Measurements from ENCODE around the gene TJP3.

TJP3 gene

GRCh38 chr19:3694361-3695123 is 13.6 kb upstream of the TJP3 start:
- Mint-ChIP-seq H3K9me3 (peaks cover 5% of the 10 kb centered on the region), H3K27ac (no peak overlapping the region), H3K36me3 (ENCODE audit: low read depth) (peaks cover 16% of the 10 kb centered on the region), H3K4me3 (no peak overlapping the region), H3K4me1 (ENCODE audit: low read depth) (peaks cover 52% of the 10 kb centered on the region), H3K27me3 (no peaks in the 10 kb centered on the region)

GRCh38 chr19:3695124-3695733 is 13.0 kb upstream of the TJP3 start:
- Mint-ChIP-seq H3K36me3 (ENCODE audit: low read depth) (peaks cover 9% of the 10 kb centered on the region), H3K4me3 (no peak overlapping the region), H3K27me3 (no peaks in the 10 kb centered on the region), H3K4me1 (ENCODE audit: low read depth) (peaks cover 45% of the 10 kb centered on the region), H3K9me3 (peaks cover 4% of the 10 kb centered on the region), H3K27ac (no peak overlapping the region)

GRCh38 chr19:3695986-3696659 is 12.1 kb upstream of the TJP3 start:
- Mint-ChIP-seq H3K4me1 (ENCODE audit: low read depth) (peaks cover 42% of the 10 kb centered on the region), H3K9me3 (no peaks in the 10 kb centered on the region), H3K27ac (no peak overlapping the region), H3K4me3 (no peak overlapping the region), H3K27me3 (no peaks in the 10 kb centered on the region), H3K36me3 (ENCODE audit: low read depth) (peaks cover 4% of the 10 kb centered on the region)

GRCh38 chr19:3696660-3696995 is 11.6 kb upstream of the TJP3 start:
- H3K4me3 Mint-ChIP-seq: no peak overlapping the region
- no peaks in the 10 kb centered on the region for H3K27me3 Mint-ChIP-seq
- H3K9me3 Mint-ChIP-seq: no peaks in the 10 kb centered on the region
- peaks cover 1% of the 10 kb centered on the region for H3K36me3 Mint-ChIP-seq (ENCODE audit: low read depth)
- peaks cover 37% of the 10 kb centered on the region for H3K4me1 Mint-ChIP-seq (ENCODE audit: low read depth)
- no peak overlapping the region for H3K27ac Mint-ChIP-seq

- H3K27ac Mint-ChIP-seq: no peak overlapping the region
- H3K4me1 Mint-ChIP-seq (ENCODE audit: low read depth): peaks cover 33% of the 10 kb centered on the region
- H3K4me3 Mint-ChIP-seq: no peak overlapping the region
- no peaks in the 10 kb centered on the region for H3K36me3 Mint-ChIP-seq (ENCODE audit: low read depth)
- no peaks in the 10 kb centered on the region for H3K9me3 Mint-ChIP-seq
- H3K27me3 Mint-ChIP-seq: no peaks in the 10 kb centered on the region
These were observed 11.1 kb upstream of the TJP3 start for GRCh38 chr19:3697094-3697493.

DNA sequence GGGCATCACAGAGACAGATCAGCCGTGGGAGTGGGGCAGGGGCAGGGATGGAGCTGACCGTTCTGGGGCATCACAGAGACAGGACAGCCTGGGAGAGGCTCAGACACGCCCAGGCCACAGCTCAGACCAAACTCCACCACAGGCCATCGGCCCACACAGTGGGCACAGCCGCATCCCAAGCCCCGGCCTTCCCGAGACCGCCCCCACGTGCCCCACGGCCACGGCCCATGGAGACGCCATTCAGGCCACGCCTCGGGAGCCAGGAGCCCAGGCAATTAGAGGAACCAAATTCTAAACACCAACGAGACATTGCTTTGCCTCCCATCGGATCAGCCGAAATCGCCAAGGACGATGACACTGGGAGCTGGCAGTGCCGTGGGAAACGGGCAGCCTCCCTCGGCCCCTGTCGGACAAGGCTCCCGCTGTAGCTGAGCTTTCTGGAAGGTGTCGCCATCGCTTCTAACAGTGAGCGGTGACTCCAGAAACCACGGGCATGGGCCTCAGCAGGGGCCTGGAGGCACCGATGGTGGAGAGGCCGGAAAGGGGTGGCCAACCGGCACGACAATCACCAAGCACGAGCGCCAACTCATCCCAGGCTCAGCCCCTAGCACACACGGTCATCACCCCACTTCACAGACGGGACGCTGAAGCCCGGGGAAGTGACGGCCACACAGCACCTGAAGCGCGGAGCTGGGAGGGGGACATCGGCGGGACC is 10.4 kb upstream of the TJP3 start:
- no peaks in the 10 kb centered on the region for H3K36me3 Mint-ChIP-seq (ENCODE audit: low read depth)
- H3K27me3 Mint-ChIP-seq: no peaks in the 10 kb centered on the region
- H3K4me1 Mint-ChIP-seq (ENCODE audit: low read depth): peaks cover 28% of the 10 kb centered on the region
- no peak overlapping the region for H3K27ac Mint-ChIP-seq
- no peaks in the 10 kb centered on the region for H3K9me3 Mint-ChIP-seq
- peak overlapping the region; percentile 91 for H3K4me3 Mint-ChIP-seq

GRCh38 chr19:3698386-3698950 is 9.7 kb upstream of the TJP3 start:
- Mint-ChIP-seq H3K36me3 (ENCODE audit: low read depth) (no peaks in the 10 kb centered on the region), H3K27me3 (no peaks in the 10 kb centered on the region), H3K27ac (no peak overlapping the region), H3K4me3 (peak overlapping the region; percentile 91), H3K9me3 (no peaks in the 10 kb centered on the region), H3K4me1 (ENCODE audit: low read depth) (peaks cover 25% of the 10 kb centered on the region)

- H3K36me3 Mint-ChIP-seq (ENCODE audit: low read depth): no peaks in the 10 kb centered on the region
- H3K9me3 Mint-ChIP-seq: no peaks in the 10 kb centered on the region
- H3K27ac Mint-ChIP-seq: peak overlapping the region; percentile 77
- H3K4me3 Mint-ChIP-seq: peak overlapping the region; percentile 91
- no peaks in the 10 kb centered on the region for H3K27me3 Mint-ChIP-seq
- peaks cover 25% of the 10 kb centered on the region for H3K4me1 Mint-ChIP-seq (ENCODE audit: low read depth)
These were observed 9.0 kb upstream of the TJP3 start for GRCh38 chr19:3698974-3699740.

GRCh38 chr19:3699741-3700241 is 8.4 kb upstream of the TJP3 start:
- peak overlapping the region; percentile 91 for H3K4me3 Mint-ChIP-seq
- H3K27me3 Mint-ChIP-seq: no peaks in the 10 kb centered on the region
- no peaks in the 10 kb centered on the region for H3K9me3 Mint-ChIP-seq
- peaks cover 25% of the 10 kb centered on the region for H3K4me1 Mint-ChIP-seq (ENCODE audit: low read depth)
- peak overlapping the region; percentile 77 for H3K27ac Mint-ChIP-seq
- H3K36me3 Mint-ChIP-seq (ENCODE audit: low read depth): no peaks in the 10 kb centered on the region

DNA sequence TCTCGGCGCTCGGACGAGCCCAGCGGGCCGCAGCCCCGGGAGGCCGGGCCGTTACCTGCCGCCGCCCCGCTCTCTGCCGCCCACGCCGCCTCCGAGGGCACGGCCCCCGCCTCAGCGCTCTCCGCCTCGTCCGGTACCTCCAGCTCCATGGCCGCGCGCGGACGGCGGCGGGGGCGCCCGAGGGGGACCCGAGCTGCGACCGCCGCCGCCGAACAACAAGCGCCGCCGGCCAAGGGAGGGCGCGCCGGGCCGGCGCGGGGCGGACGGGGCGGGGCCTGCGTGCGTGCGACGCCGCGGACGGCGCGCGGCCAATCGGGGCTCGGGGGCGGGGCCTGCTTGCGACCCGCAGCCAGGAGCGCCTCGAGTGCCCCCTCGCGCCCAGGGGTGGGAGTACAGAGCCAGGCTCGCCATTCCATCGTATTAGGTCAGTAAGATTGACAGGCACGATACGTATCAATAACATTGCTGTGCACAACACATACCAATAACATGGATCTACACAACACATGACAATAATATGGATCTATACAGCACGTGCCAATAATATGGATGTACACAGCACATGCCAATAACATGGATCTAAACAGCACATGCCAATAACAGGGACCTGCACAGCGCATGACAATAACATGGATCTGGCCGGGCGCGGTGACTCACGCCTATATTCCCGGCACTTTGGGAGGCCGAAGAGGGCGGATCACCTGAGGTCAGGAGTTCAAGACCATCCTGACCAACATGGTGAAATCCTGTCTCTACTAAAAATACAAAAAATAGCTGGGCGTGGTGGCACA is 7.7 kb upstream of the TJP3 start, which contains the start of gene PIP5K1C:
PIP5K1C (minus strand) TSS at position 227 of the 791 bp plus-strand sequence; CDS start at position 149, 78 bp downstream.
- peak within 1 kb of the TSS; percentile 91 for H3K4me3 Mint-ChIP-seq
- no peaks in the 10 kb centered on the region for H3K27me3 Mint-ChIP-seq
- no peaks in the 10 kb centered on the region for H3K36me3 Mint-ChIP-seq (ENCODE audit: low read depth)
- H3K4me1 Mint-ChIP-seq (ENCODE audit: low read depth): peaks cover 25% of the 10 kb centered on the region
- no peaks in the 10 kb centered on the region for H3K9me3 Mint-ChIP-seq
- peak within 1 kb of the TSS; percentile 77 for H3K27ac Mint-ChIP-seq

- Mint-ChIP-seq H3K27ac (no peak overlapping the region), H3K4me1 (ENCODE audit: low read depth) (peaks cover 25% of the 10 kb centered on the region), H3K36me3 (ENCODE audit: low read depth) (no peaks in the 10 kb centered on the region), H3K9me3 (no peaks in the 10 kb centered on the region), H3K4me3 (no peak overlapping the region), H3K27me3 (no peaks in the 10 kb centered on the region)
These were observed 7.0 kb upstream of the TJP3 start for GRCh38 chr19:3701200-3701599.

DNA sequence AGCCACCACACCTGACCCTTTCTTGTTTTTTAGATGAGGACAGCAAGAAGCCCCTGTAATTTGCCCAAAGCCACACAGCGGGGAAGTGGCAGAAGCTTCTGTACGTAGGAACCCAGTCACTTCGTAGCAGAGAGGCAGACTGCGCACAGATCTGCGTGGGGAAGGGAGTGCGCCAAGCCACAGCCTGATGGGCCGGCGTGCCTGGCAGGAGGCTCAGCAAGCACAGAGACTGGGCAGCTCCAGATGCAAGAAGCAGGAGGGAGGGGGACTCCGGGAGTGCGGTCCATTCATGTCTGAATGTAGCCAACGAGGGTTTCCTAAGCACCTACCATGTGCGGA is 347 bp upstream of the TJP3 start:
- no peaks in the 10 kb centered on the region for H3K36me3 Mint-ChIP-seq (ENCODE audit: low read depth)
- no peak overlapping the region for H3K4me3 Mint-ChIP-seq
- peaks cover 4% of the 10 kb centered on the region for H3K27me3 Mint-ChIP-seq
- no peak overlapping the region for H3K27ac Mint-ChIP-seq
- no peaks in the 10 kb centered on the region for H3K4me1 Mint-ChIP-seq (ENCODE audit: low read depth)
- no peaks in the 10 kb centered on the region for H3K9me3 Mint-ChIP-seq

DNA sequence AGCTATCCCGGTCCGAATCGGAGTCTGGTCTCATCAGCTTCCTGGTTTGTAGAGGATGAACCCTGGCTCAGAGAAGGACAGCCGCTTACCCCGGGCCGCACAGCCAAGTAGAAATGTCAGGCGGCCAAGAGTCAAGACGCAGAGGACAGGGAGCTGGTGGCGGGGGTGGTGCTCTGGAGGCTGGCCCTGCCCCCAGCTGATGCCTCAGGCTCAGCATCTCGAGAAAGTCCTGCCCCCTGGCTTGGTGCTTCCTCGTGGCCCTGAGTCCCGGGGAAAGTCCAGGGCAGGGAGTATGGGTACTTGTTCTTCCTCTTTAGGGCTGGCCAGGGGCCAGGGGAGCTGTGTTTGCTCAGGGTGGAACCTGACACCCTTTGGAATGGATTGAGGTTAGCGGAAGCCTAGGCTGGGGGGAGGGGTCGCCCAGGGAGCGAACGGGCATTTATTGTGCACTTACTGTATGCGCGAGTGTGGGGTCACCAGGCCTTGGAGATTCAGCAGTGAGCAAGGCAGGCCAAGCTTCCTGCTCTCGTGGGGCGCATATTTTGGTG is 2.2 kb downstream of the TJP3 start:
- H3K36me3 Mint-ChIP-seq (ENCODE audit: low read depth): no peaks in the 10 kb centered on the region
- peaks cover 4% of the 10 kb centered on the region for H3K27me3 Mint-ChIP-seq
- H3K27ac Mint-ChIP-seq: no peak overlapping the region
- H3K4me1 Mint-ChIP-seq (ENCODE audit: low read depth): peaks cover 3% of the 10 kb centered on the region
- H3K4me3 Mint-ChIP-seq: no peak overlapping the region
- H3K9me3 Mint-ChIP-seq: no peaks in the 10 kb centered on the region

Measured in stimulated activated naive CD8-positive, alpha-beta T cell treated with anti-CD3 and anti-CD28 coated beads, Interleukin-15, Interleukin-2, amounts not matched to agents 100 ng/mL and 50 ng/mL, for 24 hours (primary cell).